HS-5 (cell line): ENCODE data around the gene ZC3HAV1.

Source experiments
- DNase-seq: peaks from one replicate; pipeline ENCODE4 v3.0.0-alpha.2; 2012; ENCODE audit warnings: low read depth

The ZC3HAV1 gene

DNA sequence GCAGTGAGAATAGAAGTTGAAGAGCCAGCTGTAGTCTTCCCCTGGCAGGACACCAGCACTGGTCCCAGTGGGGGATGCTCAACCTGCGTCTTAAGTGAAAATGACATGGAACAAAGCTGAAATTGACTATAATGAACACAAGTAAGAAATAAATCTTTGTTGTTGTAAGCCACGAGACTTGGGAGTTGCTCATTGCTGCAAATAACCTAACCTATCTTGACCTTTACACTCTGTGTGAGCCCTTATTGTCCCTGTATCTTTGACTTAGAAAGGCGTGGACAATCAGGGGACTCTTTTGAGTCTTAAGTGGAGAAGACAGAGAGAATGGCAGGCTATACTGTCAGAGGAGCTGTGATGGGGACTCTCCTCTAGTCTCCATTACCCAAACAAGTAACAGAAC, 90.6 kb downstream of the ZC3HAV1 start:
- no peak for DNase-seq

DNA sequence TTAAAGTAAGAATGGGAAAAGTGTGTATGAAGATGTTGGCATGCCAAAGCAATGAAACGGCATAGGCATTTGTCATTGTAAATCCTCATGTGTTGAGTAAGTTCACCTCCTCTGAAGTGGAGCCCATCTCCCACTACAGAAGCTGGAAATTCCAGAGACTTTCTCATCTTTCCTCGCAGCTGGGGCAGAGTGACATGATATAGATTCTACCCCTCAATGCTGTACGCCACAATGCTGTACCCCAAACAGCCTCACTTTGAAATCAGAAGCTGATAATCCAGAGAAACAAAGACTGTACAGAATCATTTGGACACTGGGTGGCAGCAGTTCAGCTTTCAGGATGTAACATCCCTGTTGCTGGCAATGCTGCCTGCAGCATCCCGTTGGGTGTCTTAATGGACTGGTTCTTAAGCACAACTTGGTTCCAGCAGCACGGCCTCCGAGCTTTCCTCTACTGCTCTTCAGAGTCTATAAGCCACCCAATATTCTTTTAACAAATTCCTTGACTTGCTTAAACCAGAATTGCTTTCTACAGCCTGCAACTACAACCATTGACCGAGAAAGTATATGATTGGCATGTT, 92.5 kb downstream of the ZC3HAV1 start:
- DNase-seq: peak; percentile 29

DNA sequence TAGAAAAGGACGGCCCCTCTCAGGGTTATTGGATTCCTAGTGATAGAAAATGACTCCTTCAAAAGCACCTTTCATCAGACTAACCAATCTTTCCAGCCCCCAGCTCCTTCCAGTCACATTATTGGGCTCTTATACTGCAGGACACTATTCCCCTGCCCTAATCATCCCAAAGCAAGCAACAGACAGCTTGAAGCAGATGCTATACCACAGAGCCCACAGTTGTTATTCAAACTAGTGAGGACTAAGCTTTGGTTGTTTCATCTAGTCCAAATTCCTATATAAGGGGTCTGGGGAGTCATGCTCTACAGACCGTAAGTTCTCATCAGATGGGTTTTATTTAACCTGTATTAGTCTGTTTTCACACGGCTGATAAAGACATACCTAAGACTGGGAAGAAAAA, 98.1 kb downstream of the ZC3HAV1 start:
- DNase-seq: no peak

DNA sequence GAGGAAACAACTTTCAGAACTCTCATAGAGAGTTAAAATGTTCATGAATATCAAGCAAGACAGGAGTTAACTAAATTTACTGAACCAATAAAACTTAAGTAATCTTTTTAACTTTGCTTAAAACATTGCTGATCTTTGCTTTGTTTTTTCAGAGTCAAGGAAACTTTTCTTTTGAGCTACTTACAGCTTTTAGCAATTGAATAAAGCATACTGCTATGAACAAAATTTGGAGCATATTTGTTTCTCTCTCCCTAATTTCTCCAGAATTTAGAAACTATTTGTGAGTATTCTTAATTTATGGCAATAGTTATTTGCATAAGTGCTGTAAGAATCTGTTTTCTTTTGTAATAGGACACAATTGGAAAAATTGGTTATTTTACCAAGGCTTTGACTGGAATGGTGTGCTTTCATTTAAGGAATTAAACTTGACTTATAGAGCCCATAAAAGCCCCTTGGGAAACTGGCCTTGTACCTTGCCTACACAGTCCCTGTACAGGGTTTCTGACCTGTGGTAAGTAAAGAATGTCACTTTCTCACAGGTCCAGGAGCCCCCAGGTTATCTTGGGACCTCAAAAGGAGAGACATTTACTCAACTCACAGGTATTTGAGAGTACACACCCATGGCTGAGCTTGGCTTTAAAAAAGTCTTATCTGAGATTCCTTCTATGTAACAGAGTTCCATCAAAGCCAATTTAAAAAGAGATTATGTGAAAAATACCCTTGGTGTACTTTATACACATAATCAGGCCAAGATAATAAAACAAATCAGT, 105.0 kb downstream of the ZC3HAV1 start:
- DNase-seq: no peak

DNA sequence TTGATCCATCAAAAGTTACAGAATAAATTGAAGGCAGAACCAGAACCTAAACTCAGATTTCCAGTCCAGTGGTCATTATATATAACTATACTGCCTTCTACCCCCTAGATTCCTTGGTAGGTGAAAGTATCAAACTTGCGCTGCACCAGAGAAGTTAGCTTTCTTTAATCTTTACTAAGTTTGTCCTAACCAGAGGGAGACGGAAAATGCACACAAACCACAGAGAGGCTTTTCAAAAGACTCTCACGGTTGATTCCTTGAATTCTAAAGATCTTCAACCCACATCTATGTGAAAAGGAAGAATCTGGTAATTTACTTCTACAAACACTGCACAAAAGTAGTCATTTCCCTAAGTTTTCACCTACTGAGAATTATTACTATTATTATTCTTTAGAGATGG, 110.1 kb downstream of the ZC3HAV1 start:
- no peak for DNase-seq
